Measurements from ENCODE around the gene GOLGA2.

GOLGA2 gene

GRCh38 chr9:128271512-128271911 lies 4.3 kb downstream of the GOLGA2 start:
- peaks cover 32 to 37% of the 10 kb centered on the region in 2 donors for H3K36me3 ChIP-seq (ENCODE audit: control insufficient read depth in 2 of 2, insufficient read depth in 2 of 2, low read length in 2 of 2)
- no peak overlapping the region for H3K9ac ChIP-seq (ENCODE audit: low read length in 2 of 2)
- H3K27ac ChIP-seq (ENCODE audit: low read length): no peak overlapping the region
- peaks cover 18% of the 10 kb centered on the region for H3K4me1 ChIP-seq (ENCODE audit: control insufficient read depth, insufficient read depth, low read length)
- no peak overlapping the region for H3K4me3 ChIP-seq (ENCODE audit: low read length in 2 of 2)
- no peaks in the 10 kb centered on the region for H3K27me3 ChIP-seq (ENCODE audit: control insufficient read depth in 1 of 2, insufficient read depth in 2 of 2, low read length in 2 of 2)
- H3K9me3 ChIP-seq (ENCODE audit: control insufficient read depth in 2 of 2, low read length in 2 of 2): no peaks in the 10 kb centered on the region

GRCh38 chr9:128271112-128271511 lies 4.7 kb downstream of the GOLGA2 start:
- Histone ChIP-seq H3K9me3 (ENCODE audit: control insufficient read depth in 2 of 2, low read length in 2 of 2) (no peaks in the 10 kb centered on the region), H3K4me3 (ENCODE audit: low read length in 2 of 2) (no peak overlapping the region), H3K4me1 (ENCODE audit: control insufficient read depth, insufficient read depth, low read length) (peaks cover 14% of the 10 kb centered on the region), H3K9ac (ENCODE audit: low read length in 2 of 2) (no peak overlapping the region), H3K27ac (ENCODE audit: low read length) (no peak overlapping the region), H3K27me3 (ENCODE audit: control insufficient read depth in 1 of 2, insufficient read depth in 2 of 2, low read length in 2 of 2) (no peaks in the 10 kb centered on the region), H3K36me3 (ENCODE audit: control insufficient read depth in 2 of 2, insufficient read depth in 2 of 2, low read length in 2 of 2) (peaks cover 34 to 37% of the 10 kb centered on the region in 2 donors)

DNA sequence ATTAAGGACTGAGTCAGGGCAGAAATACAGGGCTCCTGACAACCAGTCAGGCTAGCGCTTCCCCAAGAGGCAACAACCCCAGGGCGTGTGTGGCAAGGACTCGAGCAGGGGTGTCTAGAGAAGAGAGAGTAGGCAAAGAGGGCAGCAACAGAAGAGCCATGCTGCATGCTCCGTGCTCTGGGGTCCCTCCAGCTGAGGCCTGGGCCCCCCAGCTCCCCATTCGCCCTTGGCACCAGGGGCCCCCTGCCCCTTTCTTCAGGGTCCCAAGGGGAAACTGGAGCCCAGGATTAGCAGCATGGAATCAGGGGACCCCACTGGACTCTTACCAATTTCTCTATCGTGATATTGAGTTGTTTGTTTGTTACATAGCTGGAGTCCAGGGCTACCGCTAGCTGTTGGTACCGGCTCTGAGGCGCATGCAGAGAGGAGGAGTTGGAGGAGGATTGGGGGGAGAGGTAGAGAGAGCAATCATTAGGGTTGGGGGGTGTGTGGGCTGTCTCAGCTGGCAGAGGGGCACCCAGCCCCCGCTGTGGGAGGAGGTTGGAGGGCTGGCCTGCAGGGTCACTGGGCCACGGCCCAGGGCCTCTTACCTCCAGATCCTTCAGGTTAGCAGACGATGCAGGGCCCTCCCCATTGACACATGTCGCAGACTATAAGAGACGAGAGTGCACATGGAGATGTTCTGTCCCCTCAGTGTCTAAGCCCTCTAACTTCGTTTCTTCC lies 8.8 kb downstream of the GOLGA2 start:
- Histone ChIP-seq H3K27ac (ENCODE audit: low read length) (no peak overlapping the region), H3K4me3 (ENCODE audit: low read length in 2 of 2) (no peak overlapping the region), H3K36me3 (ENCODE audit: control insufficient read depth in 2 of 2, insufficient read depth in 2 of 2, low read length in 2 of 2) (peaks cover 45% of the 10 kb centered on the region in 2 donors), H3K4me1 (ENCODE audit: control insufficient read depth, insufficient read depth, low read length) (no peaks in the 10 kb centered on the region), H3K9me3 (ENCODE audit: control insufficient read depth in 2 of 2, low read length in 2 of 2) (no peaks in the 10 kb centered on the region), H3K9ac (ENCODE audit: low read length in 2 of 2) (no peak overlapping the region), H3K27me3 (ENCODE audit: control insufficient read depth in 1 of 2, insufficient read depth in 2 of 2, low read length in 2 of 2) (no peaks in the 10 kb centered on the region)

GRCh38 chr9:128265348-128265847 lies 10.4 kb downstream of the GOLGA2 start:
- Histone ChIP-seq H3K9me3 (ENCODE audit: control insufficient read depth in 2 of 2, low read length in 2 of 2) (no peaks in the 10 kb centered on the region), H3K9ac (ENCODE audit: low read length in 2 of 2) (no peak overlapping the region), H3K36me3 (ENCODE audit: control insufficient read depth in 2 of 2, insufficient read depth in 2 of 2, low read length in 2 of 2) (peaks cover 50 to 56% of the 10 kb centered on the region in 2 donors), H3K27me3 (ENCODE audit: control insufficient read depth in 1 of 2, insufficient read depth in 2 of 2, low read length in 2 of 2) (no peaks in the 10 kb centered on the region), H3K4me1 (ENCODE audit: control insufficient read depth, insufficient read depth, low read length) (no peaks in the 10 kb centered on the region), H3K4me3 (ENCODE audit: low read length in 2 of 2) (no peak overlapping the region), H3K27ac (ENCODE audit: low read length) (no peak overlapping the region)

- Histone ChIP-seq H3K27ac (ENCODE audit: low read length) (no peak overlapping the region), H3K4me3 (ENCODE audit: low read length in 2 of 2) (no peak overlapping the region), H3K4me1 (ENCODE audit: control insufficient read depth, insufficient read depth, low read length) (no peaks in the 10 kb centered on the region), H3K36me3 (ENCODE audit: control insufficient read depth in 2 of 2, insufficient read depth in 2 of 2, low read length in 2 of 2) (peaks cover 62 to 65% of the 10 kb centered on the region in 2 donors), H3K9me3 (ENCODE audit: control insufficient read depth in 2 of 2, low read length in 2 of 2) (no peaks in the 10 kb centered on the region), H3K9ac (ENCODE audit: low read length in 2 of 2) (no peak overlapping the region), H3K27me3 (ENCODE audit: control insufficient read depth in 1 of 2, insufficient read depth in 2 of 2, low read length in 2 of 2) (no peaks in the 10 kb centered on the region)
Measured at GRCh38 chr9:128262687-128263086, 13.1 kb downstream of the GOLGA2 start.

- no peaks in the 10 kb centered on the region for H3K4me1 ChIP-seq (ENCODE audit: control insufficient read depth, insufficient read depth, low read length)
- no peaks in the 10 kb centered on the region for H3K9me3 ChIP-seq (ENCODE audit: control insufficient read depth in 2 of 2, low read length in 2 of 2)
- H3K36me3 ChIP-seq (ENCODE audit: control insufficient read depth in 2 of 2, insufficient read depth in 2 of 2, low read length in 2 of 2): peaks cover 49 to 56% of the 10 kb centered on the region in 2 donors
- H3K27ac ChIP-seq (ENCODE audit: low read length): no peak overlapping the region
- H3K4me3 ChIP-seq (ENCODE audit: low read length in 2 of 2): no peak overlapping the region
- no peak overlapping the region for H3K9ac ChIP-seq (ENCODE audit: low read length in 2 of 2)
- H3K27me3 ChIP-seq (ENCODE audit: control insufficient read depth in 1 of 2, insufficient read depth in 2 of 2, low read length in 2 of 2): no peaks in the 10 kb centered on the region
Measured at GRCh38 chr9:128260340-128260739, 15.5 kb downstream of the GOLGA2 start.

GRCh38 chr9:128259156-128259555 lies 16.7 kb downstream of the GOLGA2 start:
- Histone ChIP-seq H3K36me3 (ENCODE audit: control insufficient read depth in 2 of 2, insufficient read depth in 2 of 2, low read length in 2 of 2) (peaks cover 45 to 51% of the 10 kb centered on the region in 2 donors), H3K9ac (ENCODE audit: low read length in 2 of 2) (no peak overlapping the region), H3K4me1 (ENCODE audit: control insufficient read depth, insufficient read depth, low read length) (no peaks in the 10 kb centered on the region), H3K27ac (ENCODE audit: low read length) (no peak overlapping the region), H3K9me3 (ENCODE audit: control insufficient read depth in 2 of 2, low read length in 2 of 2) (no peaks in the 10 kb centered on the region), H3K27me3 (ENCODE audit: control insufficient read depth in 1 of 2, insufficient read depth in 2 of 2, low read length in 2 of 2) (no peaks in the 10 kb centered on the region), H3K4me3 (ENCODE audit: low read length in 2 of 2) (no peak overlapping the region)

DNA sequence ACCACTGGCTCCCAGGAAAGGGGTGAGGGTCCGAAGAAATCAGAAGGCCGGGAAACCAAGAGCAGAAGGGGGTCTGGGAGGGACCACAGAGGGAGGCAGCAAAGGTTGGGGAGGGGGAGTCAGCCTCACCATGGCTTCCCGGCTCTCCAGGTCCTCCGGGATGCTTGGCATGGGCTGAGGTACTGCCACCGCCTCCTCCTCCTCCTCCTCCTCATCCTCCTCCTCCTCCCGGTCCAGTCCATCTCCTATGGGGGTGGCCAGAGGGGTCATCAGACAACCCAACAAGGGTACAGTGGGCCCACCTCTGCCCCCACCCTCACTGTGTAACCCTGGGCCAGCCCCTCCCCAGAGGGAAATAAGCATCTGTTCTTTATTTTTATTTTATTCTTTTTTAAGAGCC lies 17.5 kb downstream of the GOLGA2 start:
- H3K9ac ChIP-seq (ENCODE audit: low read length in 2 of 2): no peak overlapping the region

GRCh38 chr9:128257907-128258306 lies 17.9 kb downstream of the GOLGA2 start:
- Histone ChIP-seq H3K27ac (ENCODE audit: low read length) (no peak overlapping the region), H3K9ac (ENCODE audit: low read length in 2 of 2) (no peak overlapping the region), H3K4me3 (ENCODE audit: low read length in 2 of 2) (no peak overlapping the region), H3K9me3 (ENCODE audit: control insufficient read depth in 2 of 2, low read length in 2 of 2) (no peaks in the 10 kb centered on the region), H3K27me3 (ENCODE audit: control insufficient read depth in 1 of 2, insufficient read depth in 2 of 2, low read length in 2 of 2) (no peaks in the 10 kb centered on the region), H3K36me3 (ENCODE audit: control insufficient read depth in 2 of 2, insufficient read depth in 2 of 2, low read length in 2 of 2) (peaks cover 41 to 48% of the 10 kb centered on the region in 2 donors), H3K4me1 (ENCODE audit: control insufficient read depth, insufficient read depth, low read length) (no peaks in the 10 kb centered on the region)

More for the DNA sequence above, 17.5 kb downstream of the GOLGA2 start:
- Histone ChIP-seq H3K4me1 (ENCODE audit: control insufficient read depth, insufficient read depth, low read length) (no peaks in the 10 kb centered on the region), H3K27me3 (ENCODE audit: control insufficient read depth in 1 of 2, insufficient read depth in 2 of 2, low read length in 2 of 2) (no peaks in the 10 kb centered on the region), H3K4me3 (ENCODE audit: low read length in 2 of 2) (no peak overlapping the region), H3K27ac (ENCODE audit: low read length) (no peak overlapping the region), H3K36me3 (ENCODE audit: control insufficient read depth in 2 of 2, insufficient read depth in 2 of 2, low read length in 2 of 2) (peaks cover 45 to 51% of the 10 kb centered on the region in 2 donors), H3K9me3 (ENCODE audit: control insufficient read depth in 2 of 2, low read length in 2 of 2) (no peaks in the 10 kb centered on the region)

- Histone ChIP-seq H3K36me3 (ENCODE audit: control insufficient read depth in 2 of 2, insufficient read depth in 2 of 2, low read length in 2 of 2) (peaks cover 35 to 42% of the 10 kb centered on the region in 2 donors), H3K27me3 (ENCODE audit: control insufficient read depth in 1 of 2, insufficient read depth in 2 of 2, low read length in 2 of 2) (no peaks in the 10 kb centered on the region), H3K27ac (ENCODE audit: low read length) (no peak overlapping the region), H3K4me1 (ENCODE audit: control insufficient read depth, insufficient read depth, low read length) (no peaks in the 10 kb centered on the region), H3K9me3 (ENCODE audit: control insufficient read depth in 2 of 2, low read length in 2 of 2) (no peaks in the 10 kb centered on the region), H3K4me3 (ENCODE audit: low read length in 2 of 2) (no peak overlapping the region), H3K9ac (ENCODE audit: low read length in 2 of 2) (no peak overlapping the region)
Measured at GRCh38 chr9:128257086-128257825, 18.6 kb downstream of the GOLGA2 start.

All from stomach smooth muscle (tissue), 2 donors.